ENCODE data around the gene AFTPH.

GRCh38 chr2:64601034-64601754 is 77.1 kb downstream of the AFTPH start:
- TF ChIP-seq POLR2A (IDR thresholded peaks at IDR 0.05) = no peak
- TF ChIP-seq CTCF (IDR thresholded peaks at IDR 0.05) = no peak

All from uterus (tissue), 2 donors.